GM12872 (cell line): ENCODE results near the gene ANKRD55.

ENCODE experiments used
- TF ChIP-seq, protein P1 (sequence below): IDR thresholded peaks from 3 replicates; pipeline ENCODE4 v1.5.1; 2011; ENCODE audit warnings: low read depth, mild to moderate bottlenecking, low read length, moderate library complexity; ENCODE audit not compliant: insufficient read depth

The ANKRD55 gene

GRCh38 chr5:56155992-56156584 is 77.0 kb downstream of the ANKRD55 start:
- TF ChIP-seq, protein P1, sequence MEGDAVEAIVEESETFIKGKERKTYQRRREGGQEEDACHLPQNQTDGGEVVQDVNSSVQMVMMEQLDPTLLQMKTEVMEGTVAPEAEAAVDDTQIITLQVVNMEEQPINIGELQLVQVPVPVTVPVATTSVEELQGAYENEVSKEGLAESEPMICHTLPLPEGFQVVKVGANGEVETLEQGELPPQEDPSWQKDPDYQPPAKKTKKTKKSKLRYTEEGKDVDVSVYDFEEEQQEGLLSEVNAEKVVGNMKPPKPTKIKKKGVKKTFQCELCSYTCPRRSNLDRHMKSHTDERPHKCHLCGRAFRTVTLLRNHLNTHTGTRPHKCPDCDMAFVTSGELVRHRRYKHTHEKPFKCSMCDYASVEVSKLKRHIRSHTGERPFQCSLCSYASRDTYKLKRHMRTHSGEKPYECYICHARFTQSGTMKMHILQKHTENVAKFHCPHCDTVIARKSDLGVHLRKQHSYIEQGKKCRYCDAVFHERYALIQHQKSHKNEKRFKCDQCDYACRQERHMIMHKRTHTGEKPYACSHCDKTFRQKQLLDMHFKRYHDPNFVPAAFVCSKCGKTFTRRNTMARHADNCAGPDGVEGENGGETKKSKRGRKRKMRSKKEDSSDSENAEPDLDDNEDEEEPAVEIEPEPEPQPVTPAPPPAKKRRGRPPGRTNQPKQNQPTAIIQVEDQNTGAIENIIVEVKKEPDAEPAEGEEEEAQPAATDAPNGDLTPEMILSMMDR, result no peak

- TF ChIP-seq, protein P1, result no peak
Observed at GRCh38 chr5:56154732-56155484, 78.2 kb downstream of the ANKRD55 start.

DNA sequence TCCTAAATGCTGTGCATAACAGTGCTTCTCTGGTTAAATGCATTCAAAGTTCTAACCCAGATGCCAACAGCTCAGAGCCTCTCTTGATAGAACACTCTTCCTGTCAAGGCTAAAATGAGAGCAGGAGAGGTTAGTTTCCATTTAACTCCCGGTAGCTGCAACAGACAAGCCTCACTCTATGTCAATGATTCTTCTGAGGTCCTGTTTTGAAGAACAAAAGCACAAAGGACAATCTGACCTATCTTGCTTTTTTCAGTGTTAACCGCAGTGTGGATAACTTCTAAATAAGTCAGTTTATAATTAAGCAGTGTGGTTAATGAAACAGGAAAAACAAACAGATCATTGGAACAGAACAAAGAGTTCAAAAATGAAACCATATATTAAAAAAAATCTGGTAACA is 80.7 kb downstream of the ANKRD55 start:
- TF ChIP-seq, protein P1, result no peak

GRCh38 chr5:56148453-56148971 is 84.6 kb downstream of the ANKRD55 start:
- TF ChIP-seq, protein P1, result no peak

GRCh38 chr5:56147659-56148230 is 85.4 kb downstream of the ANKRD55 start:
- TF ChIP-seq, protein P1, result no peak

GRCh38 chr5:56147106-56147505 is 86.0 kb downstream of the ANKRD55 start:
- TF ChIP-seq, protein P1, result no peak

DNA sequence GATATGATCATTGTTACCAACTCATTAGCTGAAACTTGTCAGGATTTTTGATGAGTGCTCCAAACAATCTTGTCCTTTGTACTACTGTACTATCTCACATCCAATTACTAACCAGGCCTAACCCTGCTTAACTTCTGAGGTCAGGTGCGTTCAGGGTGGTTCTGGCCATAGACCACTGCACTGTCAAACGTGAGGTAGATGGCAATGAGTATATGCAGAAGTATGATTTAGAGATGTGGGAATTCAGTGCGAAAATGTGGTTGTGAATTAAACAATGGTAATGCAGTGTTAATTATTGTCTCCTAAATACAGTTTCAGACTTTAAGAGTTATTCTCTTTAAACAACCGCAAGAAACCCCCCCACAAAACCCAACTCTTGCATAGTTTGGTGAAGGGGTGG is 86.5 kb downstream of the ANKRD55 start:
- TF ChIP-seq, protein P1, result no peak
